ENCODE measurements around the gene SQSTM1. TPM values are rescaled to one million over a fixed set of nuclear protein-coding genes. Genes with fewer than 3 reads are reported as not detected.

The SQSTM1 gene
- total and polyA plus RNA-seq, 2 of the 8 experiments (the other 6 are each of a cell fraction or from before 2014, with no cell fraction given), result 78.6 to 110 TPM

- no peak for TF ChIP-seq CHD7 (IDR thresholded peaks at IDR 0.05; ENCODE audit: insufficient replicate concordance, low read length)
- 0 out of 3 replicates have a peak, but pooled peaks of 1 of the 2 experiments have one; percentile 24 for TF ChIP-seq POLR2A (IDR thresholded peaks at IDR 0.05; ENCODE audit: control extremely low read depth in 1 of 2, low read depth in 2 of 2, low read length in 2 of 2)
Observed at GRCh38 chr5:179793468-179794139, 27.1 kb upstream of the SQSTM1 start, which contains the start of gene LTC4S (continued).

All from H1 (cell line).